GM12873 (cell line): ENCODE measurements around the gene ADGRB2.

Experiments used
- TF ChIP-seq, protein P1 (sequence below): IDR thresholded peaks from 2 replicates; pipeline ENCODE4 v1.5.1; 2012; ENCODE audit warnings: low read depth, mild to moderate bottlenecking, moderate library complexity, low read length, control low read depth; ENCODE audit not compliant: insufficient read depth; ENCODE audit errors: missing control alignments

The ADGRB2 gene

DNA sequence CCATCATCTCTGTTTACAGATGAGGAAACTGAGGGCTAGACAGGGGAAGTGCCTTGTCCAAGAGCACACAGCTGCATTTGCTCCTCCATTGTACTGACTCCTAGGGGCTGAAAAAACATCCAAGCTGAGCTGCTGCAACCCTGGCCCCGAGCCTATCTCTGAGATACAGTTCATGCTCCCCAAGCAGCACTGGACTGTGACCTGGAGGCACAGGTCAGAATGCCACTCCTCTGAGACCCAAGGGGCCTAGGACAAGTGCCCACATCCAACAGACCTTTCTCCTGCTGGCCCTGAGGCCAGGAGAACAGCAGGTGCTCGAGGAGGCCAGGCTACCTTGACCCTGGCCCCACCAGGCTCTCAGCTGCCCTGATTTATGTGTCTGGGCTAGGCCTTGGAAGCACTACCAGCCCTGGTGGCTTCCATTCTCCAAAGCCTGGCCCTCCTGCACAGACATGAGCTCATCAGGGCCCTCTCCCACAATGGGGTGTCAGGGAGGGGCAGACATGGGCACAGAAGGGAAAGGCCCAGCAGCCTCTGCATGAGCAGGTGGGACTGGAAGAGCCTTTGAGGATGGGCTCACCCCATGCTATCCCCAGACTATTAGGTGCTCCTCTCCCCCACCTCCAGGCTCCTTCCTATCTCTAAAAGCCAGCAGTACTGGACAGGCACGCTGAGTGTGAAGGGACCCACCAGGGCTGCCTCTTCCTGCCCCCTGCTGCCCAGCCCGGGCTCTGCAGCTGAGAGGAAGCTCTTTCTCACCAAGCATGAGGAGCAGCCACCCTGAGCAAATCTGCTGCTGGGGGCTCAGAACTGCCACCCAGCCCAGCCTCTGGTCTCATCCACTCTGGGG lies 18.8 kb downstream of the ADGRB2 start:
- TF ChIP-seq, protein P1, sequence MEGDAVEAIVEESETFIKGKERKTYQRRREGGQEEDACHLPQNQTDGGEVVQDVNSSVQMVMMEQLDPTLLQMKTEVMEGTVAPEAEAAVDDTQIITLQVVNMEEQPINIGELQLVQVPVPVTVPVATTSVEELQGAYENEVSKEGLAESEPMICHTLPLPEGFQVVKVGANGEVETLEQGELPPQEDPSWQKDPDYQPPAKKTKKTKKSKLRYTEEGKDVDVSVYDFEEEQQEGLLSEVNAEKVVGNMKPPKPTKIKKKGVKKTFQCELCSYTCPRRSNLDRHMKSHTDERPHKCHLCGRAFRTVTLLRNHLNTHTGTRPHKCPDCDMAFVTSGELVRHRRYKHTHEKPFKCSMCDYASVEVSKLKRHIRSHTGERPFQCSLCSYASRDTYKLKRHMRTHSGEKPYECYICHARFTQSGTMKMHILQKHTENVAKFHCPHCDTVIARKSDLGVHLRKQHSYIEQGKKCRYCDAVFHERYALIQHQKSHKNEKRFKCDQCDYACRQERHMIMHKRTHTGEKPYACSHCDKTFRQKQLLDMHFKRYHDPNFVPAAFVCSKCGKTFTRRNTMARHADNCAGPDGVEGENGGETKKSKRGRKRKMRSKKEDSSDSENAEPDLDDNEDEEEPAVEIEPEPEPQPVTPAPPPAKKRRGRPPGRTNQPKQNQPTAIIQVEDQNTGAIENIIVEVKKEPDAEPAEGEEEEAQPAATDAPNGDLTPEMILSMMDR, result peak; percentile 85

DNA sequence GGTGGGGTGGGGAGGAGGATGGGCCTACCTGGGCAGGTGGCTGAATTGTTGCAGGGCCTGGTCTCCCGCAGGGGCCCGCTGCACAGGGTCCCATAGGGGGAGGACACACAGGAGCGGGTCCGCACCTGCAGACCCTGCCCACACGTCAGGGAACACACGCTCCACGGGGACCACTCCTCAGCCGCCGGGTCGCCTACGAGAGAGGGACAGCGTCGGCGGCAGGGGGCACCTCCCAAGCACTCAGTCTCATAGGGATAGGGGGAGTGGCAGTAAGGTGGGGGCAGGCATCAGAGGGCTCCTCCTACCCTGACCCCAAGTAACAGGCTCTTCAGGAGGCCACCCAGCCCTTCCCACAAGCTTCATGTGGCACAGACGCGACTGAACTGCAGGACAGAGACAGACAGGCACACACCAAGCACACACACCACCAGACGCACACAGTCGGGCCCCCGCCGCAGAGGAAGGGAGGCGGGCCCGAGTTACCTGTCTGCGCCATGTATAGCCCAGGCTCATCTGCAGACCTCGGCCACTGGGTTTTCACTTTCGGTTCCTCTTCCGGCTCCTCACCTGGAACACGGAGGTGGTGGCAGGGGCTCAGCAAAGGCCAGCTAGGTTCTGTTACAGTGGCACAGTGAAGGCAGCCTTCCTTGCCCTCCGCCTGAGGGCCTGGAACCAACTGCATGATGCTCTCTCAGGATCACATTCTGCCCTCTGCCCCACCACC lies 19.8 kb downstream of the ADGRB2 start:
- TF ChIP-seq, protein P1, result no peak

DNA sequence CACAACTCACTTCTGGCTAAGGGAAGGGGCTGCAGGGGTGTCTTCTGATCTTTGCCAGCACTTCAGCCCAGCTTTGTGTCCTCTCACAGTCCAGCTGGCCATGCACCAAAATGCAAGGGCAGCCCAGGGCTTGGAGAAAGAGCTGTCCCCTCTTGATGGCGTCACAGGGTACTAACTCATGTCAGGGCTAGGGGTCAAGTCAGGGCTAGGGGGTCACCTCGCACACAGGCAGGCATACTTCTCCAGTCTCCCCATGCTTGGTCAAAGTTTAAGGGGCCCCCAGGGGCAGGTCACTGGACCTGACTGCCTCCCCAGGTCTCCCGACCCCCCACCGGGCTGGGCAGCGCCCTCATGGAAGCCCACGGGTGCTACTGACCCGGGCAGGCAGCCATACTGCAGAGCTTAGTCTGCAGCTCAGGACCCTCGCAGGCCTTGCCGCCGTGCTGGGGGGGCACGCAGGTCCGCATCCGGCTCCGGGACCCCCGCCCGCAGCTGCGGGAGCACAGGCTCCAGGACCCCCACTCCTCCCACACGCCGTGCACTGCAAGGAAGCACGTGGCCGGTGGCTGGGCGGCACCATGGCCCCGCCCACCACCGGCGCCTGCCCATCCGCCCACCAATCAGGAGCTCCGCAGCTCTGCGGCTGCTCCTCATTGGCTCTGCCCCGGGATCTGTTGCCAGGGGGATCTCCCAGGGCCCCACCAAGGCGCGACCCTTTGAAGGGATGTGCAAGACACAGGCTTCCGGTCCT lies 21.5 kb downstream of the ADGRB2 start:
- TF ChIP-seq, protein P1, result no peak

DNA sequence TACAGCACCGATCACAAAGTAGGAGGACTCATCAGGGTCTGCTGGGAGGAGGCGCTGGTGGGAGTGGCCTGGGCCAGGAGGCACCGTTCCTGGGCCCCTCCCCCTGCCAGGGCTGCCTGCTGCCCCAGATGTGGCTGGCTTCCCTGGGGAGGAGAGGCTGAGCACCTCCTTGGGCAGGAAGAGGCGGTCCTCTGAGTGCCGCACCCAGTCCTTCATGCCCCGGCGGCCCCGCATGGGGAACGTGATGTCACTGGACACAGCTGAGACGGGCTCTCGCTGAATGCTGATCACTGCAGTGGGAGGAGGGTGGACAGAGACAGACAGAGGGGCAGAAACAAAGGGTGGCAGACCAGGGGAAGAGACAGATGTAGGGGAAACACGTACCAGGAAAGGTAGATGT lies 24.8 kb downstream of the ADGRB2 start:
- TF ChIP-seq, protein P1, result no peak

DNA sequence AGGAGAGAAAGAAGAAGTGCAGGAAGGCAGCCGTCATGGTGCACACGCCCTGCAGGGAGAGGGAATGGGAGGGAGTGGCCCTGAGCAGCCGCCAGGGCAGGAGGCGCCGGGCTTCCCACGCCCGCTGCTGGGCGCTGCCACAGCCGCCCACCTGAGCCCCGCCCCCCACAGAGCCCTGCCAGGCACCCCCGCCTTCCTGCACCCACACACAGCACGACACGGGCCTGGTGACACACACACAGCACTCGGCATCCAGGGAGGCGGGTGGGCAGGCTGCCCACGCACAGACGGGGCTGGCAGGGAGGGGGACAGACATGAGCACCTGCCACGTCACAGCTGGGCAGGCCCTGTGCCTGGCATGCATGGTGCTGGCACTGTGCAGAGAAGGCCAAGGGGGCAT lies 27.5 kb downstream of the ADGRB2 start:
- TF ChIP-seq, protein P1, result no peak

DNA sequence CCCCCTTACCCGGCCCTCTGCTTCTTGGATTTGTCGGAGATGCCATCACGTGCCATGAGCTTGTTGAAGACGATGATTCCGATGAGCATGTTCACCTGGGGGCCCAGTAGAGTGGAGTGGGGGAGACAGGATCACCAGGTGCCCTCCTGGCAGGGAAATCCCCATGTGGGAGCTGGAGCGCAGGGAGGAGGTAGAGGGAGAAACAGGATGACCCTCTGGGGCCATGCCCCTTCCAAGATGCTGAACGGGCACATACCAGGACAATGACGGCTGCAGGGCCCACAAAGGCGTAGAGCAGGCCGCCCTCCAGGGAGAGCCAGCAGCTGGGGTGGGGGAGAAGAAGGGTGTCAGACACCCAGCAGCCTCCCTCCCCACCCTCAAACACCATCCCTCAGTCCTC lies 28.6 kb downstream of the ADGRB2 start:
- TF ChIP-seq, protein P1, result no peak
